H54 (cell line): ENCODE results near the gene AKT1S1.

Source experiments
- DNase-seq: peaks from one replicate; pipeline ENCODE4 v3.0.0; 2011; ENCODE audit warnings: low spot score, mixed read lengths; ENCODE audit not compliant: insufficient read length
- FAIRE-seq: peaks from 3 replicates; lab custom pipeline; 2011; peaks lifted over from hg19 to GRCh38; lab: Jason Lieb, UNC
- POLR2A ChIP-seq: IDR thresholded peaks from 2 replicates; pipeline ENCODE4 v1.6.1; 2011; ENCODE audit warnings: low read depth, mild to moderate bottlenecking, low read length

The AKT1S1 gene

GRCh38 chr19:49861541-49862378 lies 15.4 kb downstream of the AKT1S1 start:
- DNase-seq, result no peak
- FAIRE-seq, result no peak
- TF ChIP-seq POLR2A, result no peak

GRCh38 chr19:49861107-49861506 lies 16.0 kb downstream of the AKT1S1 start:
- no peak for FAIRE-seq
- no peak for DNase-seq
- no peak for TF ChIP-seq POLR2A

- no peak for TF ChIP-seq POLR2A
- FAIRE-seq (no peak), DNase-seq (no peak)
Measured at GRCh38 chr19:49860336-49861102, 16.6 kb downstream of the AKT1S1 start.

GRCh38 chr19:49859682-49860335 lies 17.3 kb downstream of the AKT1S1 start:
- no peak for TF ChIP-seq POLR2A
- no peak for DNase-seq
- FAIRE-seq, result no peak

- FAIRE-seq, result no peak
- DNase-seq, result no peak
Measured at GRCh38 chr19:49858088-49858985, 18.8 kb downstream of the AKT1S1 start.

GRCh38 chr19:49857838-49858087 lies 19.4 kb downstream of the AKT1S1 start:
- no peak for FAIRE-seq
- TF ChIP-seq POLR2A, result no peak

More at GRCh38 chr19:49858088-49858985, 18.8 kb downstream of the AKT1S1 start:
- TF ChIP-seq POLR2A, result no peak

GRCh38 chr19:49857061-49857837 lies 19.9 kb downstream of the AKT1S1 start:
- no peak for DNase-seq
- no peak for FAIRE-seq
- no peak for TF ChIP-seq POLR2A

More at GRCh38 chr19:49857838-49858087, 19.4 kb downstream of the AKT1S1 start:
- no peak for DNase-seq

- DNase-seq (no peak), FAIRE-seq (no peak)
- no peak for TF ChIP-seq POLR2A
Measured at GRCh38 chr19:49856574-49857021, 20.6 kb downstream of the AKT1S1 start.

GRCh38 chr19:49855676-49856573 lies 21.2 kb downstream of the AKT1S1 start:
- TF ChIP-seq POLR2A, result no peak
- DNase-seq, result no peak
- FAIRE-seq, result no peak

GRCh38 chr19:49855277-49855675 lies 21.9 kb downstream of the AKT1S1 start:
- no peak for TF ChIP-seq POLR2A
- no peak for DNase-seq
- no peak for FAIRE-seq

GRCh38 chr19:49854378-49855263 lies 22.5 kb downstream of the AKT1S1 start:
- FAIRE-seq, result no peak
- no peak for DNase-seq
- no peak for TF ChIP-seq POLR2A
